SH-SY5Y (cell line): ENCODE results near the gene NUP98.

ENCODE experiments used
- GATA2 ChIP-seq: IDR thresholded peaks from 2 replicates; pipeline ENCODE4 v1.6.1; 2011; ENCODE audit warnings: mild to moderate bottlenecking, low read depth, low read length
- GATA3 ChIP-seq: IDR thresholded peaks from 2 replicates; pipeline ENCODE4 v1.6.1; 2011; ENCODE audit warnings: low read depth, mild to moderate bottlenecking, low read length, moderate library complexity

- TF ChIP-seq GATA2 (no peak), GATA3 (no peak)
These were observed 110.6 kb downstream of the NUP98 start for GRCh38 chr11:3686751-3687150.
